ENCODE measurements around the gene FCER1G. TPM values are rescaled to one million over a fixed set of nuclear protein-coding genes. Genes with fewer than 3 reads are reported as not detected.

Gene FCER1G
- total RNA-seq, 2 experiments from 2014 or later, result 2.0 TPM

- no peak overlapping the region for H3K4me3 ChIP-seq (ENCODE audit: low read length)
- peaks cover 44 to 49% of the 10 kb centered on the region in 2 experiments for H3K27me3 ChIP-seq (ENCODE audit: control insufficient read depth in 1 of 2, insufficient read depth in 2 of 2, low read length in 2 of 2)
- peaks cover 74% of the 10 kb centered on the region for H3K27me3 Mint-ChIP-seq
- no peak for TF ChIP-seq CTCF (IDR thresholded peaks at IDR 0.05)
- H3K36me3 Mint-ChIP-seq (ENCODE audit: low read depth), result peaks cover 15% of the 10 kb centered on the region
- H3K27ac ChIP-seq (ENCODE audit: low read depth in 1 of 2, low read length in 2 of 2), result no peak overlapping the region
- peaks cover 17% of the 10 kb centered on the region for H3K4me1 ChIP-seq (ENCODE audit: insufficient read depth, low read length)
- DNase-seq, result no peak
- intact Hi-C loops (cut with DNase I, micrococcal nuclease), result loop anchor here in 1 of 2 experiments (1.0 kb wide), 1 partner anchor 42 kb away; no protein-coding TSS in a partner anchor
- no peak overlapping the region for H3K27ac Mint-ChIP-seq
- no peaks in the 10 kb centered on the region for H3K36me3 ChIP-seq (ENCODE audit: insufficient read depth, low read length)
- POLR2A ChIA-PET, result no interaction called here
- no peak for ATAC-seq (ENCODE audit: poor library complexity)
- no peak overlapping the region for H3K4me3 Mint-ChIP-seq
- peaks cover 5% of the 10 kb centered on the region for H3K4me1 Mint-ChIP-seq (ENCODE audit: low read depth)
- peaks cover 13 to 15% of the 10 kb centered on the region in 2 experiments for H3K9me3 ChIP-seq (ENCODE audit: control insufficient read depth in 1 of 2, insufficient read depth in 1 of 2, low read length in 2 of 2)
- CTCF ChIA-PET, result no interaction called here
- peaks cover 6% of the 10 kb centered on the region for H3K9me3 Mint-ChIP-seq
Observed at GRCh38 chr1:161260376-161261260, 45.5 kb downstream of the FCER1G start.

DNA sequence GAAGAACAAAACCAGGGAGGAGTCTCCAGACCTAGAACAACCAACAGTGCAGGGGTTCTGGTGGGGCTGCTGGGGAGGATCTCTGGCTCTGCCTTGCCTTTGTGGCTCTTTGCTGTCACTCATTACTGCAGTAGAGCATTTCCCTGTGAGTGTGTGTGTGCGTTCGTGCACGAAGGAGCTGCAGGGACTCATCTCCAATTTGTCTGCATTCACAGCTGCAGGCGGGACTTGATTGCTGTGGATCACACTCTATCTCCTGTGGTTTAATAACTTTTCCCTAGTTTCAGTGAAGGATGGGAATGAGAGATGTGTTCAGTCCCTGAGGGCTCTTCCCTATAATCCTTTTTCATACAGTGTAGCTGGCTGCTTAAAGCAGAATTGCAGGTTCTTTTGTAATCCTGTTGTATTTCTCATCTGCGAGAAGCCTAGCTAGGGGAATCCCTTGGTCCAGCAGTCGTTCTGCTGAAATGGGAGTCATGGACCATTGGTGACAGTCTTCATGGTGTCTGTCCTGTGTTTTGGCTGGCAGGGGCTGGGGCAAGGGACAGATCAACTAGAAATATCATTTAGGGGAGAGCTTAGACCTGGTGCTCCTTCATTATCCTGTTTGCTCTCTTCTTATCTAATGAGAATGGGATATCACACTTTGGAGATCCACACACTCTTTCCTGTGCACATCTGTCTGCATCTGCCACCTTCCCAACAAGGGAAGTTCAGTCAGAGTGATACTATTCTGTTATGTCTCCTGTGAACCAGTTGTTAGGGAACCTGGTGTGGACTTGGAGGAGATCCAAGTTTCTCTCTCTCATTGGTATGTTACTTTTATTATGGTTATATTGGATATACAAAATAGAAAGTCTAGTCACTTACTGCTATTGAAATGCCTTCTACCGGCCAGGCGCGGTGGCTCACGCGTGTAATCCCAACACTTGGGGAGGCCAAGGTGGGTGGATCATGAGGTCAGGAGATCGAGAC, 46.5 kb downstream of the FCER1G start:
- peaks cover 44 to 51% of the 10 kb centered on the region in 2 experiments for H3K27me3 ChIP-seq (ENCODE audit: control insufficient read depth in 1 of 2, insufficient read depth in 2 of 2, low read length in 2 of 2)
- peaks cover 69% of the 10 kb centered on the region for H3K27me3 Mint-ChIP-seq
- CTCF ChIA-PET, result no interaction called here

More for the DNA sequence above, 46.5 kb downstream of the FCER1G start:
- H3K36me3 ChIP-seq (ENCODE audit: insufficient read depth, low read length), result no peaks in the 10 kb centered on the region
- H3K27ac ChIP-seq (ENCODE audit: low read depth in 1 of 2, low read length in 2 of 2), result no peak overlapping the region
- H3K27ac Mint-ChIP-seq, result no peak overlapping the region
- ATAC-seq (ENCODE audit: poor library complexity), result no peak
- peaks cover 17% of the 10 kb centered on the region for H3K4me1 ChIP-seq (ENCODE audit: insufficient read depth, low read length)
- peaks cover 3% of the 10 kb centered on the region for H3K9me3 Mint-ChIP-seq
- H3K36me3 Mint-ChIP-seq (ENCODE audit: low read depth), result peaks cover 10% of the 10 kb centered on the region
- H3K9me3 ChIP-seq (ENCODE audit: control insufficient read depth in 1 of 2, insufficient read depth in 1 of 2, low read length in 2 of 2), result peaks cover 13 to 15% of the 10 kb centered on the region in 2 experiments
- no peak overlapping the region for H3K4me3 ChIP-seq (ENCODE audit: low read length)
- peak in 1 of 14 experiments; percentile 6 for DNase-seq
- intact Hi-C loops (cut with DNase I, micrococcal nuclease), result no loop called here
- H3K4me1 Mint-ChIP-seq (ENCODE audit: low read depth), result peaks cover 5% of the 10 kb centered on the region
- POLR2A ChIA-PET, result no interaction called here
- TF ChIP-seq CTCF (IDR thresholded peaks at IDR 0.05), result no peak
- no peak overlapping the region for H3K4me3 Mint-ChIP-seq

All from CD4-positive, alpha-beta T cell (primary cell).